Inferior parietal cortex (tissue), 1 donor: ENCODE measurements around the gene LTF.

ENCODE experiments used
- DNase-seq: peaks from one replicate; pipeline ENCODE4 v3.0.0-alpha.2; 2016; ENCODE audit errors: extremely low spot score

Gene LTF

DNA sequence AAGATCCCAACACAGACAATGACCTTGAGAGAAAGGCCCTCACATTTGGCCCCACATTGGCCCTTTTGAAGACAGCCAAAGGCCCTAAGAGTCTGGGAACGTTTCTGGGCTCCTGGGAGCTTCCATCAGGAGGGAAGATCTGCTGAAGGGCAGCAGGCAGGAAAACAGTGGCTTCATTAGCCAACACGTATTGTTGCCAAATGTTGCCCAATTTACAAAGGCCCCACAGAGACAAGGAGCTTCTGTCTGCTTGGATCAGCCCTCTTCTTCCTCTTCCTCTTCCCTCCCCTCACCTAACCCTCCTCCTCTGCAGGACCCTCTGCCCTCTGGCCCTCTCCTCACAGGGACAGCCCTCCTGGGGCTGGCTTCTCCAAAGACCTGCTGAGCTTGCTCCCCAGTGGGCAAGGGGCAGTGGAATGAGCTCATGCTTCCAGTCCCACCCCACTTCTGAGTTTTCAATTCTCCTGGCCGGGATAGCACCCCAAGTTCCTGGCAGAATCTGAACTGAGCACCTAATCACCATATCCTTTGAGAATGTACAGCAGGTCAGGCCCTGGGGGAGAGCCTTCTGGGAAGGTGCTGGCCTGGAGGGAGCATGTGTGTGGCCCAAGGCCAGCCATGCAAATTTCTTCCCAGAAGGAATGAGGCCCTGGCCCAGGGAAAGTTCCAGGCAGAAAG lies 5.1 kb upstream of the LTF start:
- no peak for DNase-seq

DNA sequence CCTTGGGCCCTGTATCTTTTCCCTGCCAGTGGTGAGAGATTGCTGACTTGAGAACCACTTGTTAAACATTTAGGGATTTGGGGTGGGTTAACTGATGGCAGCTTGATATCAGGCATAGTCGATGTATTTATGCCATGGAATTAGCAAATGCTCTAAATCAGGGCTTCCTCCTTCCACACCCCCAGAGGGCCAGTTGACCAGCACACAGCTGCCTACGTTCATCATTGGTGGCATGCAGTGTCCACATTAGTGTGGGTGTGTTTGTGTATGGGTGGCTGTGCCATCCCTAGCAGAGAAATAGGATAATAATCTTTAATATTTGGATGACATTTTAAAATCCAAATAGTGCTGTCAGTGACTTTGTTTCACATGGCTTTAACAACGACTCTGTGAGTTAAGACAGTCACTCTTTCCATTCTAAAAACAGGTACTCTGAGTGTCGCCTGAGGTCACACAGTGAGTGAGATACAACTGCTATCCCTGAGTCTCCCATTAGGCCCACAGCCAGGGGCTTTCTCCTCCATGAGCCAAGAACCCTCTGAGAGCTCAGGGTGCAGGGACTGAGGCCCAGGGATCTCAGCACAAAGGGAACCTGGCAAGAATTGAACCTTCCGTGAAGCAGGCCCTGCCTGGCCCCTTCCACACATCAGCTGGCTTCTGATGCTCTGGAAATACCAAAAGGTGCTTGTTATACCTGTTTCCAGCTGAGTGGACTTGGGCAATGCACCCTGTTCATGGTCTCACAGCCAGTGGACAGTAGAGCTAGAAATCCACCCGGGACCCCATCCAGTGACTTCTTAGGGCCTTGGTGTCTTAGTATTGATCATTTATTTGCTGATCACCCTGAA lies 4.3 kb upstream of the LTF start:
- DNase-seq = no peak

DNA sequence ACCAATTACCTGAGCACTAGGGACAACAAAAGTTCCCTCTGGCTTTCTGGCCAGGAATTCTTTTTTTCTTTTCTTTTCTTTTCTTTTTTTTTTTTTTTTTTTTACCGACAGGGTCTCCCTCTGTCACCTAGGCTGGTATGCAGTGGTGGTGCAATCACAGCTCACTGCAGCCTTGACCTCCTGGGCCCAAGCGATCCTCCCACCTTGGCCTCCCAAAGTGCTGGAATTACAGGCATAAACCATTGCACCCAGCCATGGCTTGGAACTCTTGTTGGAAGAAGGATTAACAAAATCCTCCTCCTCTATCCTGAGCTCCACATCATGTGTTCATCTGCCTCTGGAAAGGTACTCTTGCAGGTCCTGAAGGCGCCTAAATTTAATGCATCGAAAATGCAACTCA lies 2.9 kb upstream of the LTF start:
- no peak for DNase-seq

GRCh38 chr3:46466871-46467403 lies 2.2 kb upstream of the LTF start:
- DNase-seq = no peak

DNA sequence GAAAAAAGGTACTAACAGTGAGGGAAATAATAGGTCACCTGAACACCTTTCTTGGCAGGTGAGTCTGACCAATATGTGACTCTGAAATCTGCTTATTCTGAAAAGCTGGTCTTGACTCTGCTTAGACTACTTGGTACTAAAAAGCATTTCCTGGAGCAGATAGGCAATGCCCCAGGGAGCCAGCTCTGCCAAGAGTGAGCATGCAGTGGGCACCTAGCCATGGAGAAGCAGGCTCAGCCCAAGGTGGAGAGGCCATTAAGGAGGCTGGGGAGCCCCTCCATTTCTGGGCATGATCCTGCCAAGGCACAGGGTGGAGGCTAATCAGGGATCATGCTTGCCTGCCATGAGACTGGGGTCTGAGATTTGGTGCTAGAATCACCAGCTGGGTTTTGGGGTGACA lies 1.6 kb upstream of the LTF start:
- DNase-seq = no peak

GRCh38 chr3:46465196-46465520 lies 453 bp upstream of the LTF start:
- no peak for DNase-seq

- no peak for DNase-seq
Measured at GRCh38 chr3:46463868-46464241, 850 bp downstream of the LTF start.

GRCh38 chr3:46463120-46463867 lies 1.4 kb downstream of the LTF start:
- DNase-seq = no peak

DNA sequence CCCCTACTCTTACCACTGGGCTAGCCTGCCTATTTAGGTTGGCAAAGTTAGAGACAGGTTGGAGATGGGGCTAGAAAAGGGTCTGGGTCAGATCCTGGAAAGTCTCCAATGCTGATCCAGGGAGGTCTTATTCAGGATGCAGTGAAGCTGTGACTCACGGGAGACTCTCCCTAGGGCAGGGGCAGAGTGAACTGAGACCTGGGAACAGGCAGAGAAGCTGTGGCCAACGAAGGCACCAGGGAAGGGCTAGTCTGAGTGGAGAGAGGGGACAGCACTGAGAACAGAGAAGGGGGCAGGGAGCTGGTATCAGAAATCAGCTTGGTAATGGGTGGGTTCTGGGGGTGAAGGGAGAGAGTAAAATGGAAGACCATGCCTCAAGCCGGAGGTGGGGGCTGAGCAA lies 2.2 kb downstream of the LTF start:
- no peak for DNase-seq

GRCh38 chr3:46462111-46462510 lies 2.6 kb downstream of the LTF start:
- no peak for DNase-seq

GRCh38 chr3:46460051-46460450 lies 4.7 kb downstream of the LTF start:
- no peak for DNase-seq

DNA sequence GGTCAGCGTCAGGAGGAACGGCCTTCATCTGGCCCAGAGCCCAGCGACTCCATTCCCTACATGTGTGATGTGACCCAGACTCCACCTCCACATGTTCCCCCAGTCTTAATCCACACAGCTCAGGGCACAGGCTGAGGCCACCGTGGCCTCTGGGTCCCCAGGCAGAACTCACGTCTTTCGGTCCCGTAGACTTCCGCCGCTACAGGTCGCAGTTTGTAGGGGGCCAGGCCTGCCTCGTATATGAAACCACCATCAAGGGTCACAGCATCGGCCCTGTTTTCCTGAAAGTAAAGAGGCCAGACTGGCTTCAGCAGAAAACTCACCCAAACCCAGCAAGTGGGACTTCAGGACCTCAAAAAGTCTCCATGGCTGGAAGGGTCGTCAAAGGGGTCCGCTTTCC lies 8.6 kb downstream of the LTF start:
- no peak for DNase-seq

- no peak for DNase-seq
Measured at GRCh38 chr3:46455231-46456115, 9.2 kb downstream of the LTF start.

- no peak for DNase-seq
Measured at GRCh38 chr3:46454606-46455005, 10.1 kb downstream of the LTF start.

- DNase-seq = no peak
Measured at GRCh38 chr3:46454209-46454595, 10.5 kb downstream of the LTF start.

DNA sequence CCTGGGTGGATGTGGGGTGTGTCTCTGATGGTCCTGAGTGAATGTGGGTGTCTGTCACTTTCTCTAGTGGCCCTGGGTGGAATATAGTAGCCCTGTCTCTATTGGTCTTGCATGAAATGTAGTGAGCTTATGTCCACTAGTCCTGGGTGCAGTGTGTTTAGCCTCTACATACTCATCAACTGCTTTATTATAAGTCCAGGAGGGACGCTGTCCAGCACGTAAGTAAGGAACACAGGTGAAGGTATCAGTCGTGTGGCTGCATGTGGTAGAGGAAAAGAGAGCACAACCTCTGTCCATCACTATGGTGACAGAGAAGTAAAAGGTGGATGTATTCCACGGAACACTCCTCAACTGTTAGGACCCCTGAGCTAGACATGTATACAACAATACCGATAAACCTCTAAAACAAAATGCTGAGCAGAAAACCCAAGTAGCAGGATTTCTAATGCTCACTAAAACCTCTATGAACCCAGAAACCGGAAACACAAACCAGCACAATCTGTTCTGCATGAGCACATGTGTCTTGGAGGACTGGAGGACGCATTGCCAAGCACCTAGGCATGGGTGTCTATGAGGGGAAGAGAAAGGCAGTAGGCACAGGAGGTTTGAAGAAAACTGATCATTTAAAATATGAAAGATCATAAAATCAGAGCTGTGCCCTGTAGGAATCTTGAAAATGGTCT lies 11.0 kb downstream of the LTF start:
- DNase-seq = no peak

- DNase-seq = no peak
Measured at GRCh38 chr3:46449755-46450552, 14.8 kb downstream of the LTF start.

GRCh38 chr3:46448721-46449120 lies 16.0 kb downstream of the LTF start:
- DNase-seq = no peak

DNA sequence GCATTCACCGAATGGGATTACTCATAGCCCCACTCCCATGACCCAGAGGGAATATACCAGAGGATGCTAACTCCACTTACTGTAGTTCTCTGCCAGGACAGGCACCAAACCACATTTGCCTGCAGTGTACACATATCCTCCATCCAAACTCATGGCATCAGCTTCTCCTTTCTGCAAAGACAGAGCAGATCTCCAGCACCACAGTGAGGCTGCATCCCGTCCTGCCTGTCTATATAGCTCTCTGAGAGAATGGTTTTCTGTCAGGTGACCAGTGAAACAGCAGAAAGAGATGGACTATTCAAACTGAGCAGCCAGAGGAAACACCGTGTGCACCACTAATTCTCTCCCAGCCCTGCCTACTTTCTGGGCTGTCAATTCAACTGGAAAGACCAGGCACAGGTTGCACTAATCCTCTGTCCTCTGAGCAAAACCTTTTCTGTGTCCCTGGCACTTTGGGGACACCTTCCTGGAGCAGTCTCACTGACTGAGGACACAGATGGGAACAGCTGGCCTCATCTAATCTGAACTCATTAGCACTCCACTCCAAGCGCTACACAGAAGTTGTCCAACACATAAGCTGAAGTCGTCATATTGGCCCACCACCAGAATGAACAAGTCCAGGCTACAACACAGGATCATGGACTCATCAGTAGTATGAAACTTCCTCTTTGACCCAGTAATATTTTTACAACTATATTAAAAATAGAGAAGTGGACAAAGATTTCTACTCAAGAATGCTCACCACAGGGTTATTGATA lies 17.3 kb downstream of the LTF start:
- no peak for DNase-seq
